AG09309 (cell line): ENCODE data around the gene KLF15.

ENCODE experiments used
- DNase-seq: peaks from one replicate; pipeline ENCODE4 v3.0.0-alpha.2; 2010; ENCODE audit warnings: low read depth
- H3K4me3 ChIP-seq: 2 replicates; pipeline ENCODE4 v1.5.1; 2011; ENCODE audit warnings: mild to moderate bottlenecking, low read depth, low read length, moderate library complexity; ENCODE audit not compliant: control insufficient read depth
- CTCF ChIP-seq: IDR thresholded peaks from 2 replicates; pipeline ENCODE4 v1.5.1; 2011; ENCODE audit warnings: mild to moderate bottlenecking, low read depth, low read length, inconsistent platforms; ENCODE audit not compliant: insufficient read depth, control insufficient read depth; ENCODE audit errors: missing control alignments

The KLF15 gene

GRCh38 chr3:126370055-126370454 lies 12.8 kb upstream of the KLF15 start:
- no peak for DNase-seq
- no peak overlapping the region for H3K4me3 ChIP-seq
- no peak for TF ChIP-seq CTCF

DNA sequence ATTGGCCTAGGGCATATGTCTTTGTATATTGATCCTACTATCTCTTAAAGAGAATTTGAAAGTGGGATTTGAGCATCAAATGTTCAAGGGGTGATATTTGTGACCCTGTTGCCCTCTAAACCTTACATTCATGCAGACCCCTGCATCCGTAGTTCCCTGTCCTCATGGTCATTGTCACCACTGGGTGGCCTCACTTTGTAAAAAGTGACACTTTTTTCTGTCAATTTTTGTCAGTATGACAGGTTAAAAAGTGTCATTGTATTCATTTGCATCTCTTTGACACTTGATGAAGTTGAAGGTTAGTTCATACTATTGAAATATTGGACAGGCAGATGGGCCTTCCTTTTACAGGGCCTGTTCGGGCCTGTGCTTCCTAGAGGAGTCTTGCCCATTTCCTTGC lies 12.3 kb upstream of the KLF15 start:
- H3K4me3 ChIP-seq = no peak overlapping the region
- TF ChIP-seq CTCF = no peak
- no peak for DNase-seq

DNA sequence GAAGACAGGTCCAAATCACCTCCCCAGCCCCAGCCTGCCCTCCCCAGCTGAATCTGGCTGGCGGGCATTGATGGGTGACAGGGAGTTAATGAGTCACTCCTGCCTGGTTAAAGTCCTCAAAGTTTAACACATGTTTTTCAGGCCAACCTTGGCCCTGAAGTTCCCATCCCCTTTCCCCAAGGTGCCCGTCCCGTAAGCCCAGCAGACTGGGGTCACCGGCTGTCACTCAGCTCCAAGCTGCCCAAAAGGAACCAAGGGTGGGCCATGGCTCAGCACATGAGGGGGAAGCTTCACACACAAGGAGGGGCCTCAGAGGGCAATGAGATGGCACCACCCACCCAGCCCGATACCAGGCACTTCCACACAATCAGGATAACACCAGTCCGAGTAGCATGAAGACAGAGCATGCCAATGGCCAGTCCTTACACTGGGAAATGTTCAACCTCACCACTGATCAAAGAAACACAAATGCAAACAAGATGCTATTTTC lies 10.2 kb upstream of the KLF15 start:
- no peak for TF ChIP-seq CTCF
- DNase-seq = no peak

DNA sequence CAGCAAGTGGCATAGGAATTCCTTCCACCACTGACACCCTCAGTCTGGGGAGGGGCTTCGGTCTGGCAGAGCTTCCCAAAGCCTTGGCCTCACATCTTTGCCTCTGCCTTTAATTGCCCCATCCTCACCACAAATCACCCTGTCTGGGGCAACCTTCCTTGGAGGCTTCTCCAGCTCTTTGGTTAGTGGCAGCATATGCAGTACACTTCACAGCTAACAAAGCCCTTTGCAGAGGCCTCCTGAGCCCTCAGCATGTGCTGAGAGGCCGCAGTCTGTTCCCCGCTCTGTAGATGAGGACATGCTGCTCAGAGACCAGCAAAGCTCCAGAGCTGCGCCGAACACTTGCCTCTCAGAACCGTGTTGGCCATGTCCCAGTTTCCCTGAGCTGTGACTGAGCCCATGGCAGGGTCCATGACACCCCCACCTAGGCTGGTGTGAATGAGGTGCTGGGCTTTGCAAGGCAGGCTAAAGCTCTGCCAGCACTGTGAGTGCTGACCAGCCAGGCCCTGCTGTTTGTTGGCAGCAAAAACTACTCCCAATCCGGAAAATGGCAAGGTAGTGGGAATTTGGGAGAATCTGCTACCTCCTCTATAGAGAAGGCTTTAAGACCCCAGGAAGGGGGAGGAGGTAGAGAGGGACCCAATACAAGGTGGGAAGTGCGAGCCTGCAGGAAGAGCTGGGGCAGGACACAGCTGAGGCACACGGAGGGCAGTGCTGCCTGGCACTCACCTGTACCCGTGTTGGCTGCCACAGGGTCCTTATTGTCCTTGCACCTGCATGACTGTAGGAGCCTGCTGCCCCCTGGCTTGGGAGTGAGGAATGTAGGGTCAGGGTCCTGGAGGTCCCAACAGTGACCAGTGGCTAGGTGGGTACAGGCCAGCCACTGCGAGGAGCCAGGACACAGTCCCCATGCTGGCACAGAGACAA lies 8.4 kb upstream of the KLF15 start:
- no peak for DNase-seq
- TF ChIP-seq CTCF = no peak
- no peak overlapping the region for H3K4me3 ChIP-seq

More for the DNA sequence above, 10.2 kb upstream of the KLF15 start:
- no peak overlapping the region for H3K4me3 ChIP-seq

- no peak for DNase-seq
These were observed 7.6 kb upstream of the KLF15 start for GRCh38 chr3:126364731-126365301.

More at GRCh38 chr3:126364731-126365301, 7.6 kb upstream of the KLF15 start:
- H3K4me3 ChIP-seq = no peak overlapping the region
- TF ChIP-seq CTCF = no peak
